Dedifferentiated amniotic fluid mesenchymal stem cell (primary cell): ENCODE data around the gene ENDOG.

Experiments
- DNase-seq: peaks from one replicate; pipeline ENCODE4 v3.0.0-alpha.2; 2016; ENCODE audit errors: extremely low spot score

ENDOG gene

DNA sequence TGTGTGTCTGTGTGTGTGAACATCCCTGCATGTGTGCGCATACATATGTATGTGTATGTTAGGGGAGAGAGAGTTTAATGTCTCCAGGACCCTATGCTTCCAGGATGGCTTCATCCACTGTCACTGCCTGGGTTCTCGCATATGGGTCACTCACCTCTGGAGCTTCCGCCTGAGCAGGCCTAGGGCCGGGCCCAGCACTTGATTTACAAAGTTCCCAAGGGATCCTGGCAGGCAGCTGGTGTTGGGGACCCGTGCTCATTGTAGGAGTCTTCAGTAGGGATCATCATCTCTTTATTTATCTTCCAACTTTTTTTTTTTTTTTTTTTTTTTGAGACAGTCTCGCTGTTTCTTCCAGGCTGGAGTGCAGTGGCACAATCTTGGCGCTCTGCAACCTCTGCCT is 18.2 kb upstream of the ENDOG start:
- no peak for DNase-seq

DNA sequence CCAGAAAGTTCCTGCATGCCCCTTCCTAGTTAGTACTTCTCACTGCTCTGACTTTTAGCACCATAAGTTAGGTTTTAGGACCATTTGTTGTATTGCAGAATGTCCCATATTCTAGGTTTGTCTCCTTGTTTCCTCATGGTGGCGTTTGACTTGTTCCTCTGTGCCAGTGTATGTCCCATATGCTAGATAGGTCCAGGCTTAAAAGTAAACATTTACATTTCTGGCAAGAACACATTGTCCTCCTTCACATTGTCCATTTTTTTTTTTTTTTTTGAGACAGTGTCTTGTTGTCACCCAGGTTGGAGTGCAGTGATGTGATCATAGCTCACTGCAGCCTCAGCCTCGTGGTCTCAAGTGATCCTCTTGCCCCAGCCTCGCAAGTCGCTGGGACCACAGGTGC is 15.8 kb upstream of the ENDOG start:
- DNase-seq = no peak

DNA sequence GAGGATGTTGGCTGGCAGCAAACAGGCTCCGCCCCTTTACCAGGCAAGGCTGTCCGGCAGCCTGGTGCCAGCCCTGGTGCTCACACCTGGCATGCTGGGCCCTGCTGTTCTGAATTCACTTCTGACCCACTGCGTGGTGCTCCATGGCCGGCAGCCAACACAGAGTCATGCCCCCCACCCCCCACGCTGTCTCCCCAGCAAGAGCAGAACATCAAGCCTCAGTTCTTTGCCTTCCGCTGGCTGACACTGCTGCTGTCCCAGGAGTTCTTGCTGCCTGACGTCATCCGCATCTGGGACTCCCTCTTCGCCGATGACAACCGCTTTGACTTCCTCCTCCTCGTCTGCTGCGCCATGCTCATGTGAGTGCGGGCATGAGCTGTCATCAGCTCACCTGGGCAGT is 12.6 kb upstream of the ENDOG start:
- DNase-seq = no peak

DNA sequence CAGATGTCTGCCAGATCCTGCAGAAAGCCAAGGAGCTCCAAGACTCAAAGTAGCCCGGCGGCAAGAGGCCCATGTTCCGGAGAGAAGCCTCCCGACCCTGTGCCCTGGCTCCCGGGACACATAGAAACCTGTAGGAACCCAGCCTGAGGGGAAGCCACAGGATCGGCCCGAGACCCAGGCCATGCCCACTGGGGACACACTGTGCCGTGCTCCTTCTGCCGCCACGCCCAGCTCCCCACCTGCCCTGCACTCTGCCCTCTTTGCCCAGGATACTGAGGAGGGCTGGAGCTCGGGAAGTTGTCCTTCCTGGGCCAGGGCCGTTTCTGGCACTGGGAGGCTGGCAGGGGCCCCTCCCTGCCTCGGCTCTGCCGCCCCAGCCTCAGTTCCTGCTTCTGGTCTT is 10.5 kb upstream of the ENDOG start:
- no peak for DNase-seq

DNA sequence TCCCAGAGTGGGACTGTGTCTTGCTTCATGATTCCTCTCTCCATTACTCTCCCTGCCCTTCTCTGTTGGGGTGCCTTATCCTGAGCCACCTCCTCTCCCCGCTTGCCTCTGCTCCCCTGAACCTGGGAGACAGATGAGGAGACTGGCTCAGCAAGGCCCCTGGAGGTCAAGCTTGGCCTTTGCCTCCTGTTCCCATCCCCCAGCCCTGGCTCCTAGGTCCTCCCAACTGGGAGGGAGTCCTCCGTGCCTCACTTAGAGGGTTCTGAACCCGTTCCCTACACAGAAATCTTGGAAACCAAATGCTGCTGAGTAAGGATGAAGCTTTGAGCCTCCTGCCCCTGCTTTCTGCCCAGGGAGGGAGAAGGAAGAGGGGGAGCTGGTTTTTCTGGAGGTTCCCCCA is 9.8 kb upstream of the ENDOG start:
- no peak for DNase-seq

DNA sequence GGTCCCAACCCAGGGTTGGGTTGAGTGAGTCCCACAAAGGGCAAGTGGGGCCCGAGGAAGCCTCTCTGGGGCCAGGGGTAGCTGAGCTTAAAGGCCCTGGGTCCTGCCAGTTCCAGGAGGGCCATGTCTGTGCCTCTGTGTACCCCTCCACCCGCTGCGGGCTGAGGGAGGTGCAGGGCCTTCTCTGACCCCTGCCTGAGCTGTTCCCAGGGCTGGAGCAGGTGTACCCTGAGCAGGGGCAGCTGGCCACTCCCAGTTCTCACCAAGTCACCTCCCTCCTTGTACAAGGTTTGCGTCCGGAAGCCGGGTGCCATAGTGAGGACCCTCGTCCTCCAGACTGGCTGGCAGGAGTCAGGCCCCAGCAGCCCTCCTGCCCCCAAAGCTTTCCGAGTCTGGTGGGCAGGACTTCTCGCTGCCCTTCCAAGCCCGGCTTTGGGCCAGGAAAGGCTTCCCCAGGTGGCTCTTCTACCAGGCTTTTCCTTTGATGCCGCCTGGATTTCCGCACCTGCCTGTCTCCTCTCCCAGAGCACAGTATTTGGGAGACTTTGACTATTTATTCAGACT is 9.2 kb upstream of the ENDOG start:
- no peak for DNase-seq

DNA sequence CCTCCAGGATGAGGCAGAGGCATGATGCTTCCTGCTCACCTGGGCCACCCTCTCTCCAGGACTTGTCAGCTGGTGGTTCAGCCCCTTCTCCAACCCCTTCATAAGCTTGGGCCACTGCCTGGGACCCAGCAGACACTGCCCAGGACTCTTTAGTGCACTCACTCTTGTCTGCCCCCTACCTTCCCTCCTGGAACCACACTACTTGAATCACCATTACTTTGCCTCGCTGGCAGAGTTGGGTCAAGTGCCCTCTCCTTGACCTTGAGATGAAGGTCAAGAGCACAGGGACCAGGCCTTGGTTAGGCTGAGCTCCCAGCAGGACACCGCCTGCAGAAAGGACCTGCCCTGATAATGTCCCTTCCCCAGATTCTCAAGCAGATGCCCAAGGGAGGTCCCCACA is 8.5 kb upstream of the ENDOG start:
- no peak for DNase-seq

DNA sequence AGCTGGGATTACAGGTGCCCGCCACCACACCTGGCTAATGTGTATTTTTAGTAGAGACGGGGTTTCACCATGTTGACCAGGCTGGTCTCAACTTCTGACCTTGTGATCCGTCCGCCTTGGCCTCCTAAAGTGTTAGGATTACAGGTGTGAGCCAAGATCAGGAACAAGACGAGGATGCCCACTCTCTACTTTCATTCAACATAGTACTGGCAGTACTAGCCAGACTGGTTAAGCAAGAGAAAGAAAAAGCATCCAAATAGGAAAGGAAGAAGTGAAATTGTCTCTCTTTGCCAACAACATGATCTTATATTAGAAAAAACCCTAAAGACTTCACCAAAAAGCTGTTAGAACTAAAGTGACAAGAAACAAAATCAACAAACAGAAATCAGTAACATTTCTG is 7.4 kb upstream of the ENDOG start:
- DNase-seq = no peak

DNA sequence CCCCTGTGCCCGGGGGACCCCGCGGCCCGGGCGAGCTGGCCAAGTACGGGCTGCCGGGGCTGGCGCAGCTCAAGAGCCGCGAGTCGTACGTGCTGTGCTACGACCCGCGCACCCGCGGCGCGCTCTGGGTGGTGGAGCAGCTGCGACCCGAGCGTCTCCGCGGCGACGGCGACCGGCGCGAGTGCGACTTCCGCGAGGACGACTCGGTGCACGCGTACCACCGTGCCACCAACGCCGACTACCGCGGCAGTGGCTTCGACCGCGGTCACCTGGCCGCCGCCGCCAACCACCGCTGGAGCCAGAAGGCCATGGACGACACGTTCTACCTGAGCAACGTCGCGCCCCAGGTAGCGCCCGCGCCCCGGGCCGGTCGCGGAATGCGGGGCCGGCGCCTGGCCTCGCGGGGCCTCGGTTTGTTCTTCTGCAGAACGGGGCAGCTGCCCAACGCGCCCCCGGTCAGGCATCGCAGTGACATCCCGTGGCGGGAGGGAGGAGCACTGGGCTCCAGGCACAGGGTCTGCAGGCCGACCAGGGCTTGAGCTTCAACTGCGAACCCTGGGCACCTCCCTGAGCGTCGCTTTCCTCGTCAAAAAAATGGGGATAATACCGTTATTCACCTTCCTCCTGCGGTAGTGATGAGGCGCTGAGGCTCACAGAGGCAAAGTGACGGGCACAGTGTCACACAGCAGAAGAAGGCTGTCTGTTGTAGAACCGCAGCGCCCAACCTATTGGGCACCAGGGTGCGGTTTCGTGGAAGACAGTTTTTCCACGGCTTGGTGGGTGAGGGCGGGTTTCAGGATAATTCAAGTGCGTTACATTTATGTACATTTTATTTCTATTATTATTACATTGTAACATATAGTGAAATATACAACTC is 777 bp downstream of the ENDOG start:
- DNase-seq = no peak

DNA sequence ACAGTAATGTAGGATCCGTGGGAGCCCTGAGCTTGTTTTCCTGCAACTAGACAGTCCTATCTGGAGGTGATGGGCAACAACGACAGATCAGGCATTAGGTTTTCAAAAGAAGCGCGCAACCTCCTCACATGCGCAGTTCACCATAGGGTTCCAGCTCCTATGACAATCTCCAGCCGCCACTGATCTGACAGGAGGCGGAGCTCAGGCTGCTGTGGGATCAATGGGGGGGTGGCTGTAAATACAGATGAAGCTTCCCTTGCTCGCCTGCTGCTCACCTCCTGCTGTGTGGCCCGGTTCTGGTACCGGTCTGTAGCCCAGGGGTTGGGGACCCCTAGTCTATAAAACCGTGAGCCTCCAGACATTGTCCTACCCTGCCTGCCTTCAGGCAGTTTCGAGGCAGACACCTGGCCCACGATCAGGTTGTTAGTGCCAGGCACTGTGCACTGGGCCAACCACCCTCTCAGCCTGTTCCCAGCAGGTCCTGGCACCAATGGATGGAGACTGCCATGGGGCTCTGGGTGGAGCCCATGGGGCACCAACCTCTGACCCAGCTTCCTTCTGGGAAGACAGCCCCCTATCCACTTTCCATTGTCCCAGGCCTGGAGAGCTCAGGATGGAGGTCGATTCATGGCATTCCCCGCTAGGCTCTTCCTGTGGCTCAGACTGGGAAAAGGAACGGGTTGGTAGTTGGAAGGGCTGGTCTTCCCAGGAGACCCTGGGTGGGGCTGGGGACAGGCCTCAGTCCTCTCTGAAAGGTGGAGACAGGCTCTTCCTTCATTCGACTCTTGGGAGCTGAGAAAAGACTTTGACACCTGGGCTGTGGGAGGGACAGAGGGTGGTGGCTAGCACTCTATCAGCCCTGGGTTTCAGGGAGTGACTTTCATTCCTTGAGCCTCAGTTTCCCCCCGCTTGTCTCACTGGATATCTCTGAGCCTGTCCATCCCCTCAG is 1.7 kb downstream of the ENDOG start:
- DNase-seq = no peak

DNA sequence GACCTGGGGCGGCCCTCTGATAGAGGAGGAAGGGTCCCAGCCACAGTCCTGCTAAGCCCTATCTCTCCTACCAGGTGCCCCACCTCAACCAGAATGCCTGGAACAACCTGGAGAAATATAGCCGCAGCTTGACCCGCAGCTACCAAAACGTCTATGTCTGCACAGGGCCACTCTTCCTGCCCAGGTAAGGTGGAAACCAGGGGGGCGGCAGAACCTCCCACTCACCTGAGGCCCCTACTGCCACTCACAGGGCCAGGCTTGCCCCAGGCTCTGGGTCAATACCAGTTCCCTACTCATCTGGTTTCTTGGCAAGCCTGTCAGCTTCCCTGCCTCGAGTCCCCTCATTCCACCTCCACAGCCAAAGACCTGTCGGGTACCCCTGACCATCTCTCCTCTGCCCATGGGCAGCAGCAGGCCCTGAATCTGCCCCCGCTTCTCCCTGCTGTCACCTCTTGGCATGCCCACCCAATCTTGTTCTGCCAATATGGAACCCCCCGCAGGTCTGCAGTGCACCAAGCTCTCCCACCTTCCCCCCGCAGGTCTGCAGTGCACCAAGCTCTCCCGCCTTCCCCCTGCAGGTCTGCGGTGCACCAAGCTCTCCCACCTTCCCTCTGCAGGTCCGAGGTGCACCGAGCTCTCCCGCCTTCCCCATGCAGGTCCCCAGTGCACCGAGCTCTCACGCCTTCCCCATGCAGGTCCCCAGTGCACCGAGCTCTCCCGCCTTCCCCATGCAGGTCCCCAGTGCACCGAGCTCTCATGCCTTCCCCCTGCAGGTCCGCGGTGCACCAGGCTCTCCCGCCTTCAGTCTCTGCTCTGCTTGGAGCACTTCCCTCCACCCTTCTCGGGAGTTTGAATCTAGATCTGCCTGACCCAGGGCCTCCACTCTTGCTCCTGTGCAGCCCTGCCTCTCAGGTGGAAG is 2.6 kb downstream of the ENDOG start:
- DNase-seq = no peak

DNA sequence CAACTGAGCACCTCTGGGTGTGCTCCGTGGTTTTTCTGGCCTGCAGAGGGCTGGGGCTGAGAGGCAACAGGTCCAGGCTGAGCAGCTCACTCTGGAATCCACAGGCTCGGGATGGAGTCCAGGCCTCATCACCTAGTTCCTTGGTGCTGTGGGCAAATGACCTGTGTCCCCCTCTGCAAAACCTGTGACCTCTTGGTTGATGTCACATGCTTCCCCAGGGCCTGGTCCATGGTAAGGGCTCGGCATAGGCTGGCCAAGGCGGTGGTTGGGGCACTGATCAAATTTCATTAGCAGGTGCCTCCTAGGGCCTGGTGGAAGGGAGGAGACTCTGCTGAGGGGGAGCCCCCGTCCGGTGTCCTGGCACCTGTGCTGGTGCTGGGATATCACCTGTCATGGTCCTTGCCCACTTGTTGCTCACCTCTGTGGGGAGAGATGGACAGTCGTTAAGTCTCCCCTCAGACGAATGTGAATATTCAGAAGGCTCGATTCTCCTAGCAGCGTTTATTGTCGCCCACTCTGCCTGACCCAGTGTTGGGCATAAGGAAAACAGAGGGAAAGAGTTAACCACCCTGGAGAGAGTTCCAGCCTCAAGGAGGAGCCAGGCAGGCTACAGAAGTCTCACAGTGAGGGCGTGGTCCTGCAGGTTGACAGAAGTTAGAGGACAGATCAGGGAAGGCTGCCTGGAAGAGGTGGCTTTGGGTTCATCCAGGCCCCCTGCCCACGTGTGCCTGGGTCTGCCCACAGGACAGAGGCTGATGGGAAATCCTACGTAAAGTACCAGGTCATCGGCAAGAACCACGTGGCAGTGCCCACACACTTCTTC is 3.5 kb downstream of the ENDOG start:
- DNase-seq = no peak

DNA sequence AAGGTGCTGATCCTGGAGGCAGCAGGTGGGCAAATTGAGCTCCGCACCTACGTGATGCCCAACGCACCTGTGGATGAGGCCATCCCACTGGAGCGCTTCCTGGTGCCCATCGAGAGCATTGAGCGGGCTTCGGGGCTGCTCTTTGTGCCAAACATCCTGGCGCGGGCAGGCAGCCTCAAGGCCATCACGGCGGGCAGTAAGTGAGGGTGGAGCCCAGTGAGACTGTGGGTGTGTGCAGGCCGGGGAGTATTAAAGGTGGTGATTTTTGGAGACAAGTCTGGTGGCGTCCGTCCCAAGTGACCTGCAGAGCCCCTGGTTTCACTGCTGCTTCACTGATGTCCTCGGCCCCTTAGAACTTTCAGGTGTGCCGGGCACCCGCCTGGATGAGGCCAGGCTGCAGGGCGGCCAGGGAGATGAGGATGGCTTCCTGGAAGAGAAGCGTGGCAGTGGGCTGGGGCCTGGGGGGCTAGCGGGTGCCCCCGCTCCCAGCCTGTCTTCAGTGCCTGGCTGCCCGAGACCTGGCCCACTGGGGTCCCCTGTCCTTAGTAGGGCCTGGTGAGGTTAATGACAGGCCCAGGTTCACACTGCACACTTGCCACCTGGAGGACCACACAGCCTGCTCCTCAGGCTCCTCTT is 4.2 kb downstream of the ENDOG start:
- DNase-seq = no peak

DNA sequence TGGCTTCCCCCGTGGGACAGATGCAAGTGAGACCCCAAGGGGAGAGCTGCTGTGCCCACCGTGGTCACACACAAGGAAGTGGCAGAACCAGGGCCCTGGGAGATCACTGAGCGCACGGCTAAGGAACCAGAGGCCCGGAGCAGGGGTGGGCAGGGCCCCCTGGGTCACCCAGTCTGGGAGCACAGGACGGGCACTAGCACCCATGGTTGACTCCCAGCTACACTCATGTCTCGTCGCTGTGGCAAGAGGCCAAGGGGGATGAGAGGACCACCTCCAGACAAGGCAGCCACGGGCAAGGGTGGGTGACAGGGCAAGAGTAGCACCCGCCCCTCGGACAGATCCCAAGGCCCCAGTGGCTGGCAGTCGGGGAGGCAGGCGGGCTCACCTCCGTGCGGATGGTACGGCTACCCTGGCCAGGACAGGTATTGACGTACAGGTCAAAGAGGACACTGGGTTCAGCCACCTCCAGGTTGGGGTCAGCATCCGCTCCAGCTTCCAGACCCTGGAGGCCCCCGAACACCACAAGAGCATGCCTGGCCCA is 5.1 kb downstream of the ENDOG start:
- no peak for DNase-seq

DNA sequence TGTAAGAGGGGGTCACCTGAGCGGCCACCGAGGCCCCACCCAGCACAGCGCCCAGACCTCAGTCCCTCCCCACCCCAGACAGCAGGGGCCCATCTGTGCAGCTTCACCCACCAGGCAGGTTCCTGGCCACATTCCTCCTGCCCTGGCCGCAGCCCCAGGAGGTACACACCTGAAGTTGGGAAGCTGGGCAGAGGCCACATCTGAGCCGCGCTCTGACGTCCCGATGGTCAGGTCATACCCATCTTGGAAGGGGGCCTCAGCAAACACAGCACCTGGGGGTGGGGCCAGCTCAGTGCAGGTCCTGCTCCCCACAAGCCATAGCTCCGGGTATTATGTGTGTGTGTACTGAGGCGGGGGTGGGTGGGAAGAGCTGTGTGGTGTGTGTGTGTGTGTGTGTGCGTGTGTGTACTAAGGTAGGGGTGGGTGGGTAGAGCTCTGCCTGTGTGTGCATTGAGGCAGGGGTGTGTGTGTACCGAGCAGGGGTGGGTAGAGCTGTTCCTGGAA is 5.7 kb downstream of the ENDOG start:
- no peak for DNase-seq

DNA sequence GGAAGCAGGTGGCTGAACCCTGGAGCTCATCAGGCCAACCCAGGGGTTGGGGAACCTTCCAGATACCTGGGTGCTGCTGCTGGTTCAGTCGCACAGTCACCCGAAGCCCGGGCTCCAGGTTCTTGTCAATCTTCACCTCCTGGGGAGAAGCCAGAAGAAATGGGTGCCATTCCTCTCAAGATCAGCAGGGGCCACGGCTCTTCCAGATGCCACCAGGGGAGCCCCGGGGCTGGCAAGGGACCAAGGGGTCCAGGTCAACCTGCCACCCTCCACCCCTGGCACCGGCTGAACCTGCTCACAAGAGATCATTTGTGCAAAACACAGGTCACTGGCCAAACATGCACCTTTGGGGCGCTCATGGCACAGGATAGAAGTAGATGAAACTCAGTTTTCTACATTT is 6.6 kb downstream of the ENDOG start:
- DNase-seq = no peak

DNA sequence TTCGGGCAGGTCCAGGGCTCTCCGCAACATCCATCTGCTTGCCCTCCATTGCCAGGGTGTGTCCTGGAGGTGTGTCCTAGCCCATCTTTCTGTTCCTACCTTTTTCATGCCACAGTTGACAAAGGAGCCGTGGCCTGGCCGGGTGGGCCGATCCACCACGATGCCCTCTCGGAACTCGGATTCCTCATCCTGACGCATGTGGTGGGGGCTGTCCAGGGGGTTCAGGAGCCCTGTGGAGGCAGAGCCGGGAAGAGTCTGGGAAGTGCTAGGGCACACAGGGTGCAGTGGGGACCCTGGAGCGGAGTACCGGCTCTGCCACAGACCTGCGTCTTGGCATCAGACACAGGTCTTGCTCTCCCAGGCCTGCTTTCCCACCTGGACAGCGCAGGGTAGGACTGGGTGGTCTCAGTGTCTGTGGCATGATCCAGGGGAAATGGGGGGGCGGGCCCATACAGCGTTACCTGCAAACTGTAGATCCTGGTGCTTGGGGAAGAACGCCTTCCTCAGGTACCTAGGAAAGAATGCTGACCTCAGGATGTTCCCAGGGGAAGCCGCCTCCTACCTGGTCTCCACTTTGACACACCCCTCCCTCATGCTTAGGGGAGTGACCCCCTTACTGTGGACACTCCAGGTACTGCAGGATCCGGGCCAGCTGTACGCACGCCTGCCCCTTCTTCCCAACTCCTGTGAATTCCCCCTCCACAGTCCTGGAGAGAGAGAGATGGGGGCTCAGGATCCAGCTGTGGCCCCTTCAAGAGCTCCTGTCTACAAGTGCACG is 7.8 kb downstream of the ENDOG start:
- DNase-seq = no peak

DNA sequence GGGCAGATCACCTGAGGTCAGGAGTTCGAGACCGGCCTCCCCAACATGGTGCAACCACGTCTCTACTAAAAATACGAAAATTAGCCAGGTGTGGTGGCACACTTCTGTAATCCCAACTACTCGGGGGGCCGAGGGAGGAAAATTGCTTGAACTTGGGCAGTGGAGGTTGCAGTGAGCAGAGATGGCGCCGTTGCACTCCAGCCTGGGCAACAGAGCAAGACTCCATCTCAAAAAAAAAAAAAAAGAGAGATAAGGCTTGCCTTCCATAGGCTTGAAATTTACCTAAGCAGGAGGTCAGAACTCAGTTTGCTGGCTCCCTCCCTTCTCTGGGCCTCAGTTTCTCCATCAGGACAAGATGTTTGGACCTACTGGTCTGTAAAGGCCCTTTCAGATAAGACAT is 10.0 kb downstream of the ENDOG start:
- DNase-seq = no peak
